Ishikawa (cell line): ENCODE results near the gene RAD51B.

Experiments used
- CREB1 ChIP-seq: IDR thresholded peaks from 2 replicates; pipeline ENCODE4 v1.6.1; 2012; ENCODE audit warnings: low read depth
- EP300 ChIP-seq: IDR thresholded peaks from 2 replicates; pipeline ENCODE4 v1.6.1; 2012; ENCODE audit warnings: borderline replicate concordance

DNA sequence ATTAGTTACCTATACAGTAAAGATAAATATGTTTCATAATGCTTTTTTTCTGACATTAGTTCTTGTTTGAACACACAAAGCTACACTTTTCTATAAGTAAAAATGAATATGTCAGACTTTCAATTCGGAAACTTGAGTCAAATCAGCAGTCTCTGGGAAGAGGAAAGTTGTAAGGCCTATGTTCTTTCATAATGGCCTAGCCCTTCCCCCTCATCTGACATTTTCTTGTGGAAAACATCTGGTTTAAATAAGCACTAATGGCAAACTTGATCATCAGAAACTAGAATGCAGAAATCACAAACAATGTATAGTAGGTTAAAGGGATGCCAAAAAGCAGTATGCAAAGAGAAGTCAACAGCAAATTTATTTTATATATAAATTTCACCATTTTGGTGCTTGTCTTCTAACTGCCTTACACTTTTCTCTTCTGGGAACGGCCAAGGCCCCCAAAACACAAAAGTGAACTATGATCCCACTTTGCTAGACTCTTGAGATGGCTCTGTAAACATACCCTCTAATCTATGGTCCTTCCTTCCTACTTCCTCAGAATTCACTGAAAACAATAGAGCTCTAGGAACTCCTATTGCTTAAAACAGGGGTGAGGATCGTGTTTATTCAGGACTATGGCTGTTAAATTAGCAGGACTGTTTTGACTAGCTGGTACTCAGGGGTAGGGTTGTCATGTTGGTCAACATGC lies 444.1 kb downstream of the RAD51B start:
- TF ChIP-seq EP300 (no peak), CREB1 (no peak)
